Glutamatergic neuron (in vitro differentiated cells): ENCODE data around the gene LRRC71. TPM values are rescaled to one million over a fixed set of nuclear protein-coding genes. Genes with fewer than 3 reads are reported as not detected.

Experiments
- DNase-seq: peaks from one replicate; pipeline ENCODE4 v3.0.0; 2022
- H3K27ac Mint-ChIP-seq: one replicate; pipeline ENCODE4 v1.8.0; 2020; ENCODE audit warnings: mild to moderate bottlenecking, mixed read lengths, inconsistent platforms; ENCODE audit not compliant: unreplicated experiment
- H3K27me3 Mint-ChIP-seq: one replicate; pipeline ENCODE4 v1.8.0; 2020; ENCODE audit warnings: mild to moderate bottlenecking, moderate library complexity, mixed read lengths, inconsistent platforms; ENCODE audit not compliant: unreplicated experiment
- H3K36me3 Mint-ChIP-seq: one replicate; pipeline ENCODE4 v1.8.0; 2020; ENCODE audit warnings: mild to moderate bottlenecking, mixed read lengths, inconsistent platforms; ENCODE audit not compliant: unreplicated experiment
- H3K4me1 Mint-ChIP-seq: one replicate; pipeline ENCODE4 v1.8.0; 2020; ENCODE audit warnings: mild to moderate bottlenecking, low read depth, mixed read lengths, inconsistent platforms; ENCODE audit not compliant: unreplicated experiment
- H3K4me3 Mint-ChIP-seq: one replicate; pipeline ENCODE4 v1.8.0; 2020; ENCODE audit warnings: mild to moderate bottlenecking, mixed read lengths, inconsistent platforms; ENCODE audit not compliant: unreplicated experiment
- H3K9me3 Mint-ChIP-seq: one replicate; pipeline ENCODE4 v1.8.0; 2020; ENCODE audit warnings: mild to moderate bottlenecking, moderate library complexity, mixed read lengths, inconsistent platforms; ENCODE audit not compliant: unreplicated experiment
- CTCF ChIP-seq: fragments of 200-600 bp; sonication (generic); IDR thresholded peaks from one replicate; pipeline ENCODE4 v1.5.0; 2021; ENCODE audit not compliant: partially characterized antibody, unreplicated experiment
- long read RNA-seq: library from polyadenylated mRNA; unstranded; transcript quantifications from one replicate; pipeline ENCODE4 v2.0.0, GENCODE V29; 2020; ENCODE audit not compliant: unreplicated experiment
- total RNA-seq: library from RNA; stranded (reverse); fragmentation: NEBNext Ultra II Directional; extraction: Animal tissue kit (Norgen Biotek cat#: 25700); gene quantifications from one replicate; pipeline ENCODE4 v1.2.1, GENCODE V29; 2021; ENCODE audit not compliant: unreplicated experiment

LRRC71 gene
- total RNA-seq, result not detected
- long read RNA-seq, result 0 reads

GRCh38 chr1:156920233-156921052 lies at the start of gene LRRC71:
LRRC71 (plus strand) TSS chr1:156920632; CDS start chr1:156920804, 172 bp downstream.
- peak; percentile 93 for TF ChIP-seq CTCF

GRCh38 chr1:156873659-156874058 lies 46.8 kb upstream of the LRRC71 start:
- TF ChIP-seq CTCF, result no peak
- H3K27me3 Mint-ChIP-seq, result peaks cover 16% of the 10 kb centered on the region
- peaks cover 13% of the 10 kb centered on the region for H3K9me3 Mint-ChIP-seq
- peaks cover 63% of the 10 kb centered on the region for H3K4me1 Mint-ChIP-seq
- H3K27ac Mint-ChIP-seq, result no peak overlapping the region
- no peak overlapping the region for H3K4me3 Mint-ChIP-seq
- H3K36me3 Mint-ChIP-seq, result no peaks in the 10 kb centered on the region
- DNase-seq, result no peak

More at GRCh38 chr1:156920233-156921052, at the start of gene LRRC71:
- Mint-ChIP-seq H3K36me3 (peaks cover 11% of the 10 kb centered on the region), H3K27me3 (peaks cover 30% of the 10 kb centered on the region), H3K4me3 (peak within 1 kb of the TSS; percentile 66), H3K27ac (no peak within 1 kb of the TSS), H3K9me3 (peaks cover 19% of the 10 kb centered on the region), H3K4me1 (peaks cover 7% of the 10 kb centered on the region)
- peak; percentile 91 for DNase-seq

GRCh38 chr1:156874142-156874541 lies 46.3 kb upstream of the LRRC71 start:
- Mint-ChIP-seq H3K36me3 (no peaks in the 10 kb centered on the region), H3K4me1 (peaks cover 66% of the 10 kb centered on the region), H3K27ac (peak overlapping the region; percentile 95), H3K9me3 (peaks cover 13% of the 10 kb centered on the region), H3K27me3 (peaks cover 19% of the 10 kb centered on the region), H3K4me3 (peak overlapping the region; percentile 73)
- no peak for DNase-seq
- TF ChIP-seq CTCF, result no peak

GRCh38 chr1:156874572-156875340 lies 45.7 kb upstream of the LRRC71 start:
- peaks cover 19% of the 10 kb centered on the region for H3K27me3 Mint-ChIP-seq
- H3K4me3 Mint-ChIP-seq, result peak overlapping the region; percentile 73
- TF ChIP-seq CTCF, result no peak
- no peaks in the 10 kb centered on the region for H3K36me3 Mint-ChIP-seq
- peaks cover 65% of the 10 kb centered on the region for H3K4me1 Mint-ChIP-seq
- peak overlapping the region; percentile 95 for H3K27ac Mint-ChIP-seq
- peak; percentile 67 for DNase-seq
- peaks cover 10% of the 10 kb centered on the region for H3K9me3 Mint-ChIP-seq

GRCh38 chr1:156875341-156875615 lies 45.2 kb upstream of the LRRC71 start:
- H3K27me3 Mint-ChIP-seq, result peaks cover 19% of the 10 kb centered on the region
- peak; percentile 22 for DNase-seq
- TF ChIP-seq CTCF, result no peak
- H3K4me3 Mint-ChIP-seq, result peak overlapping the region; percentile 73
- H3K27ac Mint-ChIP-seq, result peak overlapping the region; percentile 95
- H3K4me1 Mint-ChIP-seq, result peaks cover 64% of the 10 kb centered on the region
- H3K9me3 Mint-ChIP-seq, result peaks cover 10% of the 10 kb centered on the region
- no peaks in the 10 kb centered on the region for H3K36me3 Mint-ChIP-seq
